GM12878 (cell line): ENCODE measurements around the gene DGKB. TPM values are rescaled to one million over a fixed set of nuclear protein-coding genes. Genes with fewer than 3 reads are reported as not detected.

ENCODE experiments used
- ATAC-seq: fragments of 200-7000 bp; cut with Tn5 transposase; 3 replicates; pipeline ENCODE4 v1.9.1; 2020; ENCODE audit warnings: mild to moderate bottlenecking, moderate library complexity
- BruUV-seq: library from RNA; stranded (reverse); fragments of 400-500 nt; replicated peaks from 2 replicates; lab custom pipeline; 2021; lab: Mats Ljungman, UMichigan
- CTCF ChIA-PET: fragments of 300-600 bp; sonication (Branson Sonifier 250); formaldehyde crosslinking; extraction: SDS; loops from one replicate; lab custom pipeline; 2021; ENCODE audit warnings: inconsistent platforms; lab: Yijun Ruan, JAX
- POLR2A ChIA-PET: fragments of 350-600 bp; formaldehyde crosslinking; extraction: SDS; loops from one replicate; lab custom pipeline; 2021; ENCODE audit warnings: inconsistent platforms; lab: Charles Lee
- RAD21 ChIA-PET: fragments of 300-600 bp; sonication (Branson Sonifier 250); formaldehyde crosslinking; loops from one replicate; lab custom pipeline; 2023; ENCODE audit warnings: antibody characterized with exemption; ENCODE audit not compliant: unreplicated experiment; lab: Charles Lee
- SMC1A ChIA-PET: fragments of 300-600 bp; sonication (Branson Sonifier 250); formaldehyde crosslinking; loops from one replicate; lab custom pipeline; 2023; ENCODE audit not compliant: unreplicated experiment, uncharacterized antibody; lab: Charles Lee
- DNase-seq: peaks from one replicate; pipeline ENCODE4 v3.0.0-alpha.2; 2011; ENCODE audit warnings: low read depth, low spot score
- FAIRE-seq: peaks from 3 replicates; lab custom pipeline; 2011; peaks lifted over from hg19 to GRCh38; lab: Jason Lieb, UNC
- H2AFZ ChIP-seq: 2 replicates; pipeline ENCODE4 v1.6.0; 2011; ENCODE audit warnings: low read depth, low read length, control low read depth; ENCODE audit not compliant: control insufficient read depth
- H3K27ac ChIP-seq: 2 replicates; pipeline ENCODE4 v1.5.1; 2011; ENCODE audit warnings: control low read depth; ENCODE audit not compliant: control insufficient read depth, insufficient read depth
- H3K27me3 ChIP-seq, 2 experiments: replicated peaks in 1 of 2; 2 replicates each; pipeline versions ENCODE4 v1.6.0 to v1.6.1; 2011; ENCODE audit warnings: low read length in 1 of 2; ENCODE audit not compliant: control insufficient read depth in 2 of 2, insufficient read depth in 2 of 2
- H3K36me3 ChIP-seq, 2 experiments: 2 replicates each; pipeline ENCODE4 v1.5.1; 2011; ENCODE audit warnings: low read length in 1 of 2; ENCODE audit not compliant: control insufficient read depth in 2 of 2, insufficient read depth in 2 of 2
- H3K4me1 ChIP-seq: 2 replicates; pipeline ENCODE4 v1.6.1; 2011; ENCODE audit warnings: mild to moderate bottlenecking, low read length, moderate library complexity, mixed read lengths; ENCODE audit not compliant: control insufficient read depth, insufficient read depth
- H3K4me2 ChIP-seq: 2 replicates; pipeline ENCODE4 v1.6.0; 2011; ENCODE audit warnings: control low read depth; ENCODE audit not compliant: control insufficient read depth, insufficient read depth
- H3K4me3 ChIP-seq: fragments of 200-600 bp; sonication (generic); 2 replicates; pipeline ENCODE4 v1.5.1; 2016
- H3K79me2 ChIP-seq: 2 replicates; pipeline ENCODE4 v1.6.0; 2011; ENCODE audit warnings: low read length; ENCODE audit not compliant: control insufficient read depth, insufficient read depth
- H3K9ac ChIP-seq: 2 replicates; pipeline ENCODE4 v1.8.0; 2011; ENCODE audit warnings: low read length, control low read depth, mixed read lengths; ENCODE audit not compliant: control insufficient read depth, insufficient read depth
- H3K9me3 ChIP-seq: replicated peaks from 3 replicates; pipeline ENCODE4 v1.5.1; 2011; ENCODE audit warnings: mild to moderate bottlenecking, low read length; ENCODE audit not compliant: control insufficient read depth, insufficient read depth
- H4K20me1 ChIP-seq: 2 replicates; pipeline ENCODE4 v1.6.0; 2011; ENCODE audit not compliant: control insufficient read depth, insufficient read depth
- CEBPB ChIP-seq, 2 experiments: fragments of 150-350 bp in 1 of 2; IDR thresholded peaks; 2 replicates each; pipeline ENCODE4 v1.6.1; 2012 to 2014; ENCODE audit warnings: low read depth in 2 of 2, low read length in 2 of 2, borderline replicate concordance in 1 of 2, inconsistent platforms in 1 of 2
- CUX1 ChIP-seq: IDR thresholded peaks from 2 replicates; pipeline ENCODE4 v1.6.1; 2012; ENCODE audit warnings: improper control_type of control experiment, low read depth, low read length; ENCODE audit not compliant: insufficient replicate concordance
- DPF2 ChIP-seq: fragments of 450-650 bp; IDR thresholded peaks from 2 replicates; pipeline ENCODE4 v1.6.1; 2017; ENCODE audit warnings: mild to moderate bottlenecking
- IKZF1 ChIP-seq: fragments of 450-650 bp; conservative IDR thresholded peaks from 2 replicates; pipeline ENCODE4 v1.6.1; 2017; ENCODE audit warnings: antibody characterized with exemption, mild to moderate bottlenecking
- IRF3 ChIP-seq: fragments of 450-650 bp; IDR thresholded peaks from 2 replicates; pipeline ENCODE4 v1.6.1; 2014; ENCODE audit warnings: mild to moderate bottlenecking
- NFXL1 ChIP-seq: fragments of 450-650 bp; IDR thresholded peaks from 2 replicates; pipeline ENCODE4 v1.6.1; 2017; ENCODE audit warnings: antibody characterized with exemption, mild to moderate bottlenecking, borderline replicate concordance
- SIN3A ChIP-seq: IDR thresholded peaks from 2 replicates; pipeline ENCODE4 v1.6.1; 2012; ENCODE audit warnings: low read depth, low read length, improper control_type of control experiment
- SIX5 ChIP-seq: IDR thresholded peaks from 2 replicates; pipeline ENCODE4 v1.6.1; 2011; ENCODE audit warnings: mild to moderate bottlenecking, low read depth, low read length, moderate library complexity; ENCODE audit not compliant: severe bottlenecking
- ZBED1 ChIP-seq: IDR thresholded peaks from 2 replicates; pipeline ENCODE4 v1.6.1; 2016; ENCODE audit warnings: borderline replicate concordance
- ZBTB4 ChIP-seq: fragments of 450-650 bp; formaldehyde crosslinking; IDR thresholded peaks from 2 replicates; pipeline ENCODE4 v1.4.0; 2022; ENCODE audit warnings: mild to moderate bottlenecking, moderate library complexity
- WGBS: methylation state at CpG from one replicate; pipeline ENCODE4 v1.1.6; 2016; ENCODE audit warnings: low lambda C conversion rate; ENCODE audit not compliant: insufficient replicate concordance, insufficient coverage; ENCODE audit errors: missing lambda C conversion rate; 5-methylcytosine and 5-hydroxymethylcytosine counted together
- in situ Hi-C: fragments of 300-500 bp; cut with MboI; formaldehyde crosslinking; loops from 9 replicates; pipeline ENCODE4 v1.14.3; 2018; ENCODE audit warnings: mixed read lengths
- intact Hi-C: fragments of 100-400 bp; cut with micrococcal nuclease; formaldehyde crosslinking; loops from one replicate; pipeline ENCODE4 v1.14.2; 2022; ENCODE audit not compliant: unreplicated experiment
- polyA plus RNA-seq, 11 experiments: library from polyadenylated mRNA; depleted of rRNA in 4 of 11; unstranded in 6 of 11; stranded (reverse) in 5 of 11; fragments of >200 nt; fragmentation: Nextera tagmentation in 4 of 11; fragmentation: Illumina TruSeq in 1 of 11; extraction: Ambion mirVana in 4 of 11; extraction: Trizol in 1 of 11; gene quantifications; 1 replicate in 1 of 11; 2 replicates in 10 of 11; pipeline versions ENCODE4 v1.2.1 to v1.2.3, GENCODE V29; 2011 to 2016; ENCODE audit warnings: inconsistent platforms in 2 of 11, missing spikeins in 2 of 11, low read depth in 1 of 11
- total RNA-seq, 4 experiments: library from RNA; depleted of rRNA in 3 of 4; stranded (reverse); fragments of >200 nt in 3 of 4; fragmentation: Illumina TruSeq in 1 of 4; extraction: Trizol in 1 of 4; gene quantifications; 2 replicates each; pipeline versions ENCODE4 v1.2.1 to v1.2.3, GENCODE V29; 2013 to 2021

Gene DGKB
- total and polyA plus RNA-seq, 10 of the 15 experiments (the other 5 are each of a cell fraction or from before 2014, with no cell fraction given), result 0.02 to 0.10 (median 0.04) TPM; not detected in 6

- H2AFZ ChIP-seq, result no peak overlapping the region
- FAIRE-seq, result no peak
- no peaks in the 10 kb centered on the region for H3K36me3 ChIP-seq
- ChIA-PET CTCF (interaction anchor here (0.7 kb wide), 1 partner anchor 1064 kb away, joined by 3 read pairs; no protein-coding TSS in a partner anchor), RAD21 (no interaction called here), POLR2A (no interaction called here), SMC1A (interaction anchor here (1.8 kb wide), 1 partner anchor 10 kb away, joined by 3 read pairs; no protein-coding TSS in a partner anchor)
- no peak overlapping the region for H3K9ac ChIP-seq
- no TSS peak for BruUV-seq
- in situ Hi-C loops (no loop called here), intact Hi-C loops (no loop called here)
- H3K27ac ChIP-seq, result no peak overlapping the region
- no peaks in the 10 kb centered on the region for H3K4me1 ChIP-seq
- H3K79me2 ChIP-seq, result no peaks in the 10 kb centered on the region
- H3K9me3 ChIP-seq, result no peaks in the 10 kb centered on the region
- no peak for TF ChIP-seq IKZF1
- TF ChIP-seq ZBED1, result no peak
- no peak for TF ChIP-seq NFXL1
- no peak for TF ChIP-seq CEBPB (IDR thresholded peaks at IDR 0.05; ENCODE audit: borderline replicate concordance in 1 of 2, low read depth in 2 of 2, low read length in 2 of 2)
- TF ChIP-seq CUX1, result no peak
- no peak for TF ChIP-seq SIX5
- TF ChIP-seq SIN3A, result no peak
- no peak for TF ChIP-seq IRF3
- TF ChIP-seq ZBTB4 (CRISPR knock-in tag), result no peak
- no peak for TF ChIP-seq DPF2
- no peak for ATAC-seq
- WGBS, result 10% methylated on average over 4 of the region's 4 CpGs
- no peaks in the 10 kb centered on the region for H4K20me1 ChIP-seq
- no peak overlapping the region for H3K4me2 ChIP-seq
- DNase-seq, result no peak
- H3K27me3 ChIP-seq, result no peaks in the 10 kb centered on the region
- no peak overlapping the region for H3K4me3 ChIP-seq
Observed at GRCh38 chr7:14195079-14195478, 707.5 kb downstream of the DGKB start.
